GM23338 (cell line): ENCODE data around the gene USP33. TPM values are rescaled to one million over a fixed set of nuclear protein-coding genes. Genes with fewer than 3 reads are reported as not detected.

Source experiments
- ATAC-seq: fragments of 200-7000 bp; cut with Tn5 transposase; 3 replicates; pipeline ENCODE4 v1.9.1; 2020
- DNase-seq: peaks from one replicate; pipeline ENCODE4 v3.0.0-alpha.2; 2015; ENCODE audit warnings: low spot score
- H2AFZ ChIP-seq: fragments of 200-600 bp; sonication (generic); 2 replicates; pipeline ENCODE4 v1.8.0; 2016; ENCODE audit warnings: antibody characterized with exemption, mild to moderate bottlenecking, moderate library complexity
- H3F3A ChIP-seq: fragments of 200-600 bp; sonication (generic); replicated peaks from 2 replicates; pipeline ENCODE4 v1.8.0; 2017; ENCODE audit warnings: antibody characterized with exemption, mixed run types, low read depth
- H3K27ac ChIP-seq: fragments of 200-600 bp; sonication (generic); 2 replicates; pipeline ENCODE4 v1.6.1; 2016; ENCODE audit warnings: low read depth
- H3K27me3 ChIP-seq: fragments of 200-600 bp; sonication (generic); 2 replicates; pipeline ENCODE4 v1.8.0; 2016; ENCODE audit warnings: mild to moderate bottlenecking, mixed run types, moderate library complexity; ENCODE audit not compliant: insufficient read depth
- H3K36me3 ChIP-seq: fragments of 200-600 bp; sonication (generic); 2 replicates; pipeline ENCODE4 v1.8.0; 2016; ENCODE audit warnings: mild to moderate bottlenecking; ENCODE audit not compliant: insufficient read depth
- H3K4me1 ChIP-seq: fragments of 200-600 bp; sonication (generic); 2 replicates; pipeline ENCODE4 v1.8.0; 2016; ENCODE audit warnings: mild to moderate bottlenecking, moderate library complexity; ENCODE audit not compliant: insufficient read depth
- H3K4me2 ChIP-seq: fragments of 200-600 bp; sonication (generic); 2 replicates; pipeline ENCODE4 v1.7.1; 2017; ENCODE audit warnings: mixed run types
- H3K4me3 ChIP-seq: fragments of 200-600 bp; sonication (generic); 2 replicates; pipeline ENCODE4 v1.6.1; 2016; ENCODE audit warnings: mixed run types
- H3K79me2 ChIP-seq: fragments of 200-600 bp; sonication (generic); replicated peaks from 2 replicates; pipeline ENCODE4 v1.8.0; 2017; ENCODE audit warnings: mild to moderate bottlenecking; ENCODE audit not compliant: insufficient read depth
- H3K9me2 ChIP-seq: fragments of 200-600 bp; sonication (generic); 2 replicates; pipeline ENCODE4 v1.8.0; 2017; ENCODE audit not compliant: insufficient read depth
- H4K20me1 ChIP-seq: fragments of 200-600 bp; sonication (generic); replicated peaks from 2 replicates; pipeline ENCODE4 v1.8.0; 2017; ENCODE audit warnings: mild to moderate bottlenecking; ENCODE audit not compliant: insufficient read depth
- H3K27ac Mint-ChIP-seq: 2 replicates; pipeline ENCODE4 v1.8.0; 2020; ENCODE audit warnings: inconsistent platforms, mild to moderate bottlenecking, moderate library complexity, mixed read lengths
- H3K27me3 Mint-ChIP-seq: 3 replicates; pipeline ENCODE4 v1.8.0; 2022; ENCODE audit warnings: low read depth, mild to moderate bottlenecking, moderate library complexity, mixed read lengths, inconsistent platforms; ENCODE audit not compliant: insufficient read depth, poor library complexity
- H3K36me3 Mint-ChIP-seq: 3 replicates; pipeline ENCODE4 v1.8.0; 2021; ENCODE audit warnings: low read depth, mild to moderate bottlenecking, inconsistent platforms, moderate library complexity, mixed read lengths
- H3K4me1 Mint-ChIP-seq: 3 replicates; pipeline ENCODE4 v1.8.0; 2020; ENCODE audit warnings: mild to moderate bottlenecking, inconsistent platforms, mixed read lengths
- H3K4me3 Mint-ChIP-seq: 3 replicates; pipeline ENCODE4 v1.8.0; 2021; ENCODE audit warnings: moderate library complexity, mild to moderate bottlenecking, inconsistent platforms, mixed read lengths
- H3K9me3 Mint-ChIP-seq: 3 replicates; pipeline ENCODE4 v1.8.0; 2020; ENCODE audit warnings: moderate library complexity, mild to moderate bottlenecking, inconsistent platforms, mixed read lengths
- CREB1 ChIP-seq: fragments of 250-450 bp; sonication (Bioruptor Pico); IDR thresholded peaks from 2 replicates; pipeline ENCODE4 v1.5.0; 2020; ENCODE audit warnings: low read depth, mild to moderate bottlenecking, moderate library complexity
- CTCF ChIP-seq, 2 experiments: fragments of 200-600 bp in 1 of 2; sonication (generic) in 1 of 2; conservative IDR thresholded peaks; 2 replicates each; pipeline versions ENCODE4 v1.5.1 to v1.6.1; 2016 to 2017; ENCODE audit warnings: antibody characterized with exemption in 2 of 2, low read depth in 2 of 2, mild to moderate bottlenecking in 2 of 2, moderate library complexity in 1 of 2
- EZH2phosphoT487 ChIP-seq: fragments of 200-600 bp; sonication (generic); IDR thresholded peaks from one replicate; pipeline ENCODE4 v1.8.1; 2018; ENCODE audit warnings: antibody characterized with exemption; ENCODE audit not compliant: unreplicated experiment
- JUNB ChIP-seq: IDR thresholded peaks from one replicate; pipeline ENCODE4 v1.6.1; 2016; ENCODE audit warnings: antibody characterized with exemption; ENCODE audit not compliant: unreplicated experiment
- NANOG ChIP-seq: IDR thresholded peaks from 2 replicates; pipeline ENCODE4 v1.6.1; 2016; ENCODE audit warnings: antibody characterized with exemption, borderline replicate concordance
- POLR2AphosphoS5 ChIP-seq: IDR thresholded peaks from 2 replicates; pipeline ENCODE4 v1.6.1; 2016; ENCODE audit warnings: antibody characterized with exemption, low read depth
- STAT1 ChIP-seq: IDR thresholded peaks from one replicate; pipeline ENCODE4 v1.6.1; 2016; ENCODE audit warnings: antibody characterized with exemption; ENCODE audit not compliant: unreplicated experiment
- ZNF114 ChIP-seq: fragments of 250-450 bp; sonication (Bioruptor Pico); IDR thresholded peaks from 2 replicates; pipeline ENCODE4 v1.5.0; 2020; ENCODE audit warnings: mild to moderate bottlenecking, moderate library complexity
- ZNF331 ChIP-seq: fragments of 250-450 bp; sonication (Bioruptor Pico); IDR thresholded peaks from 2 replicates; pipeline ENCODE4 v1.5.0; 2020; ENCODE audit warnings: low read depth, mild to moderate bottlenecking, moderate library complexity
- polyA plus RNA-seq: library from polyadenylated mRNA; unstranded; fragments of >200 nt; fragmentation: Nextera tagmentation; extraction: Ambion mirVana; gene quantifications from 2 replicates; pipeline ENCODE4 v1.2.1, GENCODE V29; 2016
- total RNA-seq: library from RNA; depleted of rRNA; stranded (reverse); fragments of >200 nt; shearing (Covaris generic); gene quantifications from 2 replicates; pipeline ENCODE4 v1.2.3, GENCODE V29; 2014
- TF ChIP-seq, protein P1 (sequence below): IDR thresholded peaks from one replicate; pipeline ENCODE4 v1.6.1; 2018; ENCODE audit warnings: antibody characterized with exemption; ENCODE audit not compliant: unreplicated experiment
- TF ChIP-seq, protein P2 (sequence below): fragments of 250-450 bp; sonication (Bioruptor Pico); IDR thresholded peaks from 2 replicates; pipeline ENCODE4 v1.5.0; 2020; ENCODE audit warnings: mild to moderate bottlenecking, moderate library complexity
- TF ChIP-seq, protein P3 (sequence below): IDR thresholded peaks from 2 replicates; pipeline ENCODE4 v1.6.1; 2016; ENCODE audit warnings: antibody characterized with exemption

Gene USP33
- total and polyA plus RNA-seq, 2 experiments from 2014 or later = 42.4 to 63.9 TPM

GRCh38 chr1:77741316-77741715, 18.3 kb downstream of the USP33 start:
- H3K4me1 ChIP-seq = no peaks in the 10 kb centered on the region
- H2AFZ ChIP-seq = no peak overlapping the region
- H3K27me3 ChIP-seq = no peaks in the 10 kb centered on the region
- peaks cover 1% of the 10 kb centered on the region for H3K27me3 Mint-ChIP-seq
- H3K4me1 Mint-ChIP-seq = peaks cover 3% of the 10 kb centered on the region; the same call in 2 of the 3 replicates
- no peak overlapping the region for H3K27ac Mint-ChIP-seq
- H3K9me3 Mint-ChIP-seq = no peaks in the 10 kb centered on the region
- TF ChIP-seq, protein P1, sequence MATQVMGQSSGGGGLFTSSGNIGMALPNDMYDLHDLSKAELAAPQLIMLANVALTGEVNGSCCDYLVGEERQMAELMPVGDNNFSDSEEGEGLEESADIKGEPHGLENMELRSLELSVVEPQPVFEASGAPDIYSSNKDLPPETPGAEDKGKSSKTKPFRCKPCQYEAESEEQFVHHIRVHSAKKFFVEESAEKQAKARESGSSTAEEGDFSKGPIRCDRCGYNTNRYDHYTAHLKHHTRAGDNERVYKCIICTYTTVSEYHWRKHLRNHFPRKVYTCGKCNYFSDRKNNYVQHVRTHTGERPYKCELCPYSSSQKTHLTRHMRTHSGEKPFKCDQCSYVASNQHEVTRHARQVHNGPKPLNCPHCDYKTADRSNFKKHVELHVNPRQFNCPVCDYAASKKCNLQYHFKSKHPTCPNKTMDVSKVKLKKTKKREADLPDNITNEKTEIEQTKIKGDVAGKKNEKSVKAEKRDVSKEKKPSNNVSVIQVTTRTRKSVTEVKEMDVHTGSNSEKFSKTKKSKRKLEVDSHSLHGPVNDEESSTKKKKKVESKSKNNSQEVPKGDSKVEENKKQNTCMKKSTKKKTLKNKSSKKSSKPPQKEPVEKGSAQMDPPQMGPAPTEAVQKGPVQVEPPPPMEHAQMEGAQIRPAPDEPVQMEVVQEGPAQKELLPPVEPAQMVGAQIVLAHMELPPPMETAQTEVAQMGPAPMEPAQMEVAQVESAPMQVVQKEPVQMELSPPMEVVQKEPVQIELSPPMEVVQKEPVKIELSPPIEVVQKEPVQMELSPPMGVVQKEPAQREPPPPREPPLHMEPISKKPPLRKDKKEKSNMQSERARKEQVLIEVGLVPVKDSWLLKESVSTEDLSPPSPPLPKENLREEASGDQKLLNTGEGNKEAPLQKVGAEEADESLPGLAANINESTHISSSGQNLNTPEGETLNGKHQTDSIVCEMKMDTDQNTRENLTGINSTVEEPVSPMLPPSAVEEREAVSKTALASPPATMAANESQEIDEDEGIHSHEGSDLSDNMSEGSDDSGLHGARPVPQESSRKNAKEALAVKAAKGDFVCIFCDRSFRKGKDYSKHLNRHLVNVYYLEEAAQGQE = no peak
- no peak for TF ChIP-seq POLR2AphosphoS5
- TF ChIP-seq, protein P2, sequence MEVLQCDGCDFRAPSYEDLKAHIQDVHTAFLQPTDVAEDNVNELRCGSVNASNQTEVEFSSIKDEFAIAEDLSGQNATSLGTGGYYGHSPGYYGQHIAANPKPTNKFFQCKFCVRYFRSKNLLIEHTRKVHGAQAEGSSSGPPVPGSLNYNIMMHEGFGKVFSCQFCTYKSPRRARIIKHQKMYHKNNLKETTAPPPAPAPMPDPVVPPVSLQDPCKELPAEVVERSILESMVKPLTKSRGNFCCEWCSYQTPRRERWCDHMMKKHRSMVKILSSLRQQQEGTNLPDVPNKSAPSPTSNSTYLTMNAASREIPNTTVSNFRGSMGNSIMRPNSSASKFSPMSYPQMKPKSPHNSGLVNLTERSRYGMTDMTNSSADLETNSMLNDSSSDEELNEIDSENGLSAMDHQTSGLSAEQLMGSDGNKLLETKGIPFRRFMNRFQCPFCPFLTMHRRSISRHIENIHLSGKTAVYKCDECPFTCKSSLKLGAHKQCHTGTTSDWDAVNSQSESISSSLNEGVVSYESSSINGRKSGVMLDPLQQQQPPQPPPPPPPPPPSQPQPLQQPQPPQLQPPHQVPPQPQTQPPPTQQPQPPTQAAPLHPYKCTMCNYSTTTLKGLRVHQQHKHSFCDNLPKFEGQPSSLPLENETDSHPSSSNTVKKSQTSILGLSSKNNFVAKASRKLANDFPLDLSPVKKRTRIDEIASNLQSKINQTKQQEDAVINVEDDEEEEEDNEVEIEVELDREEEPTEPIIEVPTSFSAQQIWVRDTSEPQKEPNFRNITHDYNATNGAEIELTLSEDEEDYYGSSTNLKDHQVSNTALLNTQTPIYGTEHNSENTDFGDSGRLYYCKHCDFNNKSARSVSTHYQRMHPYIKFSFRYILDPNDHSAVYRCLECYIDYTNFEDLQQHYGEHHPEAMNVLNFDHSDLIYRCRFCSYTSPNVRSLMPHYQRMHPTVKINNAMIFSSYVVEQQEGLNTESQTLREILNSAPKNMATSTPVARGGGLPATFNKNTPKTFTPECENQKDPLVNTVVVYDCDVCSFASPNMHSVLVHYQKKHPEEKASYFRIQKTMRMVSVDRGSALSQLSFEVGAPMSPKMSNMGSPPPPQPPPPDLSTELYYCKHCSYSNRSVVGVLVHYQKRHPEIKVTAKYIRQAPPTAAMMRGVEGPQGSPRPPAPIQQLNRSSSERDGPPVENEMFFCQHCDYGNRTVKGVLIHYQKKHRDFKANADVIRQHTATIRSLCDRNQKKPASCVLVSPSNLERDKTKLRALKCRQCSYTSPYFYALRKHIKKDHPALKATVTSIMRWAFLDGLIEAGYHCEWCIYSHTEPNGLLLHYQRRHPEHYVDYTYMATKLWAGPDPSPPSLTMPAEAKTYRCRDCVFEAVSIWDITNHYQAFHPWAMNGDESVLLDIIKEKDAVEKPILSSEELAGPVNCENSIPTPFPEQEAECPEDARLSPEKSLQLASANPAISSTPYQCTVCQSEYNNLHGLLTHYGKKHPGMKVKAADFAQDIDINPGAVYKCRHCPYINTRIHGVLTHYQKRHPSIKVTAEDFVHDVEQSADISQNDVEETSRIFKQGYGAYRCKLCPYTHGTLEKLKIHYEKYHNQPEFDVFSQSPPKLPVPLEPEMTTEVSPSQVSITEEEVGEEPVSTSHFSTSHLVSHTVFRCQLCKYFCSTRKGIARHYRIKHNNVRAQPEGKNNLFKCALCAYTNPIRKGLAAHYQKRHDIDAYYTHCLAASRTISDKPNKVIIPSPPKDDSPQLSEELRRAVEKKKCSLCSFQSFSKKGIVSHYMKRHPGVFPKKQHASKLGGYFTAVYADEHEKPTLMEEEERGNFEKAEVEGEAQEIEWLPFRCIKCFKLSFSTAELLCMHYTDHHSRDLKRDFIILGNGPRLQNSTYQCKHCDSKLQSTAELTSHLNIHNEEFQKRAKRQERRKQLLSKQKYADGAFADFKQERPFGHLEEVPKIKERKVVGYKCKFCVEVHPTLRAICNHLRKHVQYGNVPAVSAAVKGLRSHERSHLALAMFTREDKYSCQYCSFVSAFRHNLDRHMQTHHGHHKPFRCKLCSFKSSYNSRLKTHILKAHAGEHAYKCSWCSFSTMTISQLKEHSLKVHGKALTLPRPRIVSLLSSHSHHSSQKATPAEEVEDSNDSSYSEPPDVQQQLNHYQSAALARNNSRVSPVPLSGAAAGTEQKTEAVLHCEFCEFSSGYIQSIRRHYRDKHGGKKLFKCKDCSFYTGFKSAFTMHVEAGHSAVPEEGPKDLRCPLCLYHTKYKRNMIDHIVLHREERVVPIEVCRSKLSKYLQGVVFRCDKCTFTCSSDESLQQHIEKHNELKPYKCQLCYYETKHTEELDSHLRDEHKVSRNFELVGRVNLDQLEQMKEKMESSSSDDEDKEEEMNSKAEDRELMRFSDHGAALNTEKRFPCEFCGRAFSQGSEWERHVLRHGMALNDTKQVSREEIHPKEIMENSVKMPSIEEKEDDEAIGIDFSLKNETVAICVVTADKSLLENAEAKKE (CRISPR knock-in tag) = no peak
- TF ChIP-seq CTCF (conservative IDR thresholded peaks at IDR 0.05; ENCODE audit: low read depth in 2 of 2) = no peak
- TF ChIP-seq, protein P3, sequence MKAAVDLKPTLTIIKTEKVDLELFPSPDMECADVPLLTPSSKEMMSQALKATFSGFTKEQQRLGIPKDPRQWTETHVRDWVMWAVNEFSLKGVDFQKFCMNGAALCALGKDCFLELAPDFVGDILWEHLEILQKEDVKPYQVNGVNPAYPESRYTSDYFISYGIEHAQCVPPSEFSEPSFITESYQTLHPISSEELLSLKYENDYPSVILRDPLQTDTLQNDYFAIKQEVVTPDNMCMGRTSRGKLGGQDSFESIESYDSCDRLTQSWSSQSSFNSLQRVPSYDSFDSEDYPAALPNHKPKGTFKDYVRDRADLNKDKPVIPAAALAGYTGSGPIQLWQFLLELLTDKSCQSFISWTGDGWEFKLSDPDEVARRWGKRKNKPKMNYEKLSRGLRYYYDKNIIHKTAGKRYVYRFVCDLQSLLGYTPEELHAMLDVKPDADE = no peak
- TF ChIP-seq EZH2phosphoT487 = no peak
- TF ChIP-seq ZNF331 (CRISPR knock-in tag) = no peak
- no peak for TF ChIP-seq NANOG
- TF ChIP-seq JUNB = no peak
- TF ChIP-seq STAT1 = no peak
- TF ChIP-seq ZNF114 (CRISPR knock-in tag) = no peak
- TF ChIP-seq CREB1 = no peak
- H3K36me3 Mint-ChIP-seq = peaks cover 23% of the 10 kb centered on the region
- H3K36me3 ChIP-seq = 0 out of 2 replicates have a peak, but pooled peaks cover 7% of the 10 kb centered on the region
- H3K4me2 ChIP-seq = no peak overlapping the region
- peaks cover 37% of the 10 kb centered on the region for H3K79me2 ChIP-seq
- 0 out of 2 replicates have a peak, but pooled peaks cover 7% of the 10 kb centered on the region for H4K20me1 ChIP-seq
- no peaks in the 10 kb centered on the region for H3K9me2 ChIP-seq
- DNase-seq (no peak), ATAC-seq (no peak)
- no peak overlapping the region for H3K27ac ChIP-seq
- H3F3A ChIP-seq = no peaks in the 10 kb centered on the region
- H3K4me3 Mint-ChIP-seq = no peak overlapping the region
- H3K4me3 ChIP-seq = no peak overlapping the region
